HG03342 (cell line): ENCODE data around the gene VPS29.
"Not testable (repeated sequence)": the region's sequence is repeated elsewhere in the genome, so short reads cannot be mapped to it uniquely, and the experiment has no call there.

Source experiments
- ATAC-seq: cut with Tn5 transposase; IDR thresholded peaks from one replicate; pipeline ENCODE4 v1.9.1; 2021; ENCODE audit warnings: mild to moderate bottlenecking, moderate library complexity; ENCODE audit not compliant: unreplicated experiment

VPS29 gene

GRCh38 chr12:110528277-110528839 is 26.4 kb upstream of the VPS29 start:
- no peak for ATAC-seq

- ATAC-seq = not testable (repeated sequence)
These were observed 19.2 kb upstream of the VPS29 start for GRCh38 chr12:110520876-110521712.

GRCh38 chr12:110518014-110518413 is 16.1 kb upstream of the VPS29 start:
- ATAC-seq = not testable (repeated sequence)

GRCh38 chr12:110516995-110517394 is 15.1 kb upstream of the VPS29 start:
- no peak for ATAC-seq

- no peak for ATAC-seq
These were observed 12.5 kb upstream of the VPS29 start for GRCh38 chr12:110514363-110514762.

GRCh38 chr12:110513842-110514241 is 11.9 kb upstream of the VPS29 start:
- no peak for ATAC-seq

- ATAC-seq = no peak
These were observed 6.2 kb upstream of the VPS29 start for GRCh38 chr12:110508071-110508586.

GRCh38 chr12:110505332-110505731 is 3.4 kb upstream of the VPS29 start:
- ATAC-seq = no peak

- no peak for ATAC-seq
These were observed 1.5 kb upstream of the VPS29 start for GRCh38 chr12:110503432-110503831.

- peak; percentile 15 for ATAC-seq
These were observed 536 bp downstream of the VPS29 start for GRCh38 chr12:110501399-110501751.

GRCh38 chr12:110498984-110499706 is 2.8 kb downstream of the VPS29 start:
- ATAC-seq = no peak

- ATAC-seq = no peak
These were observed 26.5 kb downstream of the VPS29 start for GRCh38 chr12:110475426-110475825.

GRCh38 chr12:110468214-110469048 is 33.5 kb downstream of the VPS29 start, which contains the start of the genes FAM216A and GPN3:
Gene FAM216A, plus strand, starts transcription at chr12:110468845. Its CDS starts 31 bp downstream, at chr12:110468876.
Gene GPN3, minus strand, starts transcription at chr12:110468257. Its CDS starts 54 bp downstream, at chr12:110468203.
- peak; percentile 61 for ATAC-seq

GRCh38 chr12:110467847-110468213 is 34.1 kb downstream of the VPS29 start:
- no peak for ATAC-seq

- no peak for ATAC-seq
These were observed 35.1 kb downstream of the VPS29 start for GRCh38 chr12:110466791-110467190.

GRCh38 chr12:110465765-110466164 is 36.1 kb downstream of the VPS29 start:
- not testable (repeated sequence) for ATAC-seq

- no peak for ATAC-seq
These were observed 36.9 kb downstream of the VPS29 start for GRCh38 chr12:110465024-110465423.

- ATAC-seq = not testable (repeated sequence)
These were observed 40.7 kb downstream of the VPS29 start for GRCh38 chr12:110461189-110461588.

- ATAC-seq = no peak
These were observed 43.2 kb downstream of the VPS29 start for GRCh38 chr12:110458756-110459155.

- ATAC-seq = no peak
These were observed 48.2 kb downstream of the VPS29 start for GRCh38 chr12:110453569-110454296.
